ENCODE results near the gene NCAM1. TPM values are rescaled to one million over a fixed set of nuclear protein-coding genes. Genes with fewer than 3 reads are reported as not detected.

Gene NCAM1
- polyA plus RNA-seq, 1 experiment = 0.27 TPM

DNA sequence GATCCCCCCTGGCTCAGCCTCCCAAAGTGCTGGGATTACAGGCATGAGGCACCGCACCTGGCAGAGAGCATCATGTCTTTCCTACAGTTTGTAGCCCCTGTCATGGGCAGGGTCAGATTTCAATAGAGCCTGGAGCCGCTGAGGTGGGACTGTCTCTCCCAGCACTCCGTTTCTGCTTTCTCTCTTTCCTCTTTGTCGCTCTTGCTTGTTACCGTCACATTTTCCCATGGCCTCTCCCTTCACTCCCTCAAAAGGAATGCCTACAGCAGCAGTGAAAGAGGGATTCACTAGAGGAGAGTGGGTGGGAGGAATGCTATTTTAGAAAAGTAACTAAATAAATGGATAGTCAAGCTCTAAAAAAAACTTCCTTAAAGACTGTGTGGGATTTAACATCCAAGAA, 216.5 kb downstream of the NCAM1 start:
- no peak for DNase-seq (ENCODE audit: low read depth)
- Histone ChIP-seq H3K36me3 (ENCODE audit: control insufficient read depth, insufficient read depth, low read length) (no peaks in the 10 kb centered on the region), H3K4me3 (ENCODE audit: low read depth, low read length) (no peak overlapping the region), H3K27me3 (ENCODE audit: control insufficient read depth, insufficient read depth, low read length) (0 out of 2 replicates have a peak, but pooled peaks cover 2% of the 10 kb centered on the region)
- TF ChIP-seq, protein P1, sequence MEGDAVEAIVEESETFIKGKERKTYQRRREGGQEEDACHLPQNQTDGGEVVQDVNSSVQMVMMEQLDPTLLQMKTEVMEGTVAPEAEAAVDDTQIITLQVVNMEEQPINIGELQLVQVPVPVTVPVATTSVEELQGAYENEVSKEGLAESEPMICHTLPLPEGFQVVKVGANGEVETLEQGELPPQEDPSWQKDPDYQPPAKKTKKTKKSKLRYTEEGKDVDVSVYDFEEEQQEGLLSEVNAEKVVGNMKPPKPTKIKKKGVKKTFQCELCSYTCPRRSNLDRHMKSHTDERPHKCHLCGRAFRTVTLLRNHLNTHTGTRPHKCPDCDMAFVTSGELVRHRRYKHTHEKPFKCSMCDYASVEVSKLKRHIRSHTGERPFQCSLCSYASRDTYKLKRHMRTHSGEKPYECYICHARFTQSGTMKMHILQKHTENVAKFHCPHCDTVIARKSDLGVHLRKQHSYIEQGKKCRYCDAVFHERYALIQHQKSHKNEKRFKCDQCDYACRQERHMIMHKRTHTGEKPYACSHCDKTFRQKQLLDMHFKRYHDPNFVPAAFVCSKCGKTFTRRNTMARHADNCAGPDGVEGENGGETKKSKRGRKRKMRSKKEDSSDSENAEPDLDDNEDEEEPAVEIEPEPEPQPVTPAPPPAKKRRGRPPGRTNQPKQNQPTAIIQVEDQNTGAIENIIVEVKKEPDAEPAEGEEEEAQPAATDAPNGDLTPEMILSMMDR (IDR thresholded peaks at IDR 0.05; ENCODE audit: insufficient read depth, low read depth, low read length) = no peak
- CTCF ChIA-PET = no interaction called here
- POLR2A ChIA-PET = no interaction called here

DNA sequence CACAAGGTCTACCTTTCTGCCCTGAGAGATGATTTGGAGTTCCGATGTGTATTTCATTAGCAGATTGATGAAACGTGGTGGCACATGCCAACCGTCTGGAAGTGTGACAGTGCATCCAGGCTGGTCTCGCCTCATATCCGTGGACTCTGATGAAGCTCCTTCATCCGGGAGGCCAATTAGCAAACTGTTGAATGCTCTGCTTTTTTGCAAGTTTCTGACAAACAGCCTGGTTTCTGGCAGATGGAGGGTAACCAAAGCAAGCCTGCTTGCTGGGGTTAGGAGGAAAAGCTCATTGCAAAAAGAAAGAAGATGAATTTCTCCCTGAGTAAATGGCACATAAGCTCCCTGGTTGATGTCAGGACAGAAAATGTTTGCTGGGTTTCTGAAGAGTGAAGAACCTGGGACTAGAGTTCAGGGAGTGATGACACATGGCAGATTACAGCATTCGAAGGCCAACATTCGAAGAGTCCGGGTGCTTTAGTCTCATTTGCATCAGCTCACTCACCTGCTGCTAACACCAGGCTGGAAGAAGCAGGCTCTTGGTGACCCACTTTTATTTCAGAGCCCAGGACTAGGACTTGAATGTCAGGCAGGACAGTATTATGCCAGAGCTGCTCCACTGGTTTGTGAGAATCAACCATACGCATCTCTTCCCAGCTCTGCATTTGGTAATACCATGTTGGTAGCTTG, 217.3 kb downstream of the NCAM1 start:
- CTCF ChIA-PET = no interaction called here
- no peak for DNase-seq (ENCODE audit: low read depth)
- Histone ChIP-seq H3K36me3 (ENCODE audit: control insufficient read depth, insufficient read depth, low read length) (no peaks in the 10 kb centered on the region), H3K27me3 (ENCODE audit: control insufficient read depth, insufficient read depth, low read length) (0 out of 2 replicates have a peak, but pooled peaks cover 2% of the 10 kb centered on the region), H3K4me3 (ENCODE audit: low read depth, low read length) (no peak overlapping the region)
- TF ChIP-seq, protein P1 (IDR thresholded peaks at IDR 0.05; ENCODE audit: insufficient read depth, low read depth, low read length) = no peak
- POLR2A ChIA-PET = no interaction called here

DNA sequence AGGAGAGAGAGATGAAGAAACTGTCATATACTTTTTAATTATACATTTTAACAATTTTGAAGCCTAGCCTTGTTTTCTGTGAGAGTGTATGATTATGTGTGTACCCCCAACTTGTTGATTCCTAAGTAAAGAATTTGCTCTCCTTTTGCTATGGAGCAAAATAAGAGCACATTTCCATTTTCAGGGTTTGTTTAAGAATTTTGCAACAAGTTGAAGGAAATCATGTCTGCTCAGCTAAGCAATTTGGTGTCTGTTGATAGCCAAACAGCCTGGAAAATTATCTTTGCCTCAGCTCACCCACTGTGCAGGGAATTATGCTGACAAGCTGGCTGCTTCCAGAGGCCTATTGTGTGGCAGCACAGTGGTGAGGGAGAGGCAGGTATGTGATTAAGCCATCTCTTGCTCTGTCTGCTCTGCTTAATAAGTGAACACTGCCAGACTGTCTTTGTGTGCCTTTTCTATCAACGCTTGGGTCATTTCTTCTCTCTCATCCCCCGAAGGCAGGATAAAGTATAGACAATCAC, 218.0 kb downstream of the NCAM1 start:
- H3K27me3 ChIP-seq (ENCODE audit: control insufficient read depth, insufficient read depth, low read length) = 0 out of 2 replicates have a peak, but pooled peaks cover 2% of the 10 kb centered on the region
- H3K4me3 ChIP-seq (ENCODE audit: low read depth, low read length) = no peak overlapping the region
- ChIA-PET CTCF (no interaction called here), POLR2A (no interaction called here)
- H3K36me3 ChIP-seq (ENCODE audit: control insufficient read depth, insufficient read depth, low read length) = no peaks in the 10 kb centered on the region
- TF ChIP-seq, protein P1 (IDR thresholded peaks at IDR 0.05; ENCODE audit: insufficient read depth, low read depth, low read length) = no peak
- DNase-seq (ENCODE audit: low read depth) = no peak

DNA sequence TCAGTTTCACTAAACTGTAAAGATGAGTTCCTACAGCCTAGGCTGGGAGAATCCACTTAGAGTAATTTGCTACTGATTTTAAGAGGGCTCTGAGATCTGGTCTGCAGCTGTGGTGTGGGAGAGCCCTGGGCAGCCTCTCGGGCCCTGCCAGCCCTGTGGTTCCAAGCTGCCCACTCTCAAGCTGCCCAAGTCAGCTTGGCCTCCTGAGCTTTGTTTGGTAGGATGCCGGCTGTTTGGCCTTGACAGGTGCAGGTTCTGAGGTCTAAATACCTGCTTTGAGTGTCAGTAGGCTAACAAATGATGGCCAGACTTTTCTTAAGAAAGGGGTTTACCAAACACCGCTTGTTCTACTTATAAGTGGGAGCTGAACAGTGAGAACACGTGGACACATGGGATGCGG, 219.9 kb downstream of the NCAM1 start:
- POLR2A ChIA-PET = no interaction called here

DNA sequence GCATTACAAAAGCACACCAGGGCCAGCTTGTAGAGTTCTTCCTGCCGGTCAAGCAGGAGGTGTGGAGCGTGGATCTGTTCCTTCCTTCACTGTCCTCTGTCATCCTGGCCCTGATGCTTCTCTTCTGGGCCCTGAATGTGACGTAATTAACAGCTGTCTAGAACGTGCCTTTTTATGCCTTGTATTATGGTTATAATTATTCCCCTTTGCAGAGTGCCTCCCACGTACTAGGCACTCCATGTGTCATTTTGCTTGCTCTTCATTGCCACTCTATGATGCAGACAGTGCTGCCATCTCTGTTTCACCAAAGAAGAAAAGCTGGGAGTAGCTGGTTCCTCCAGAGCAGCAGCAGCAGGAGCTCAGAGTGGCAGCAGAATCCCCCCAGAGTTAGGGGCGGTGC, 221.1 kb downstream of the NCAM1 start:
- CTCF ChIA-PET = interaction anchor here (0.6 to 0.7 kb wide), 2 partner anchors 41 to 123 kb away, joined by 5 to 8 read pairs; no protein-coding TSS in a partner anchor
- DNase-seq (ENCODE audit: low read depth) = no peak
- POLR2A ChIA-PET = no interaction called here
- no peak overlapping the region for H3K4me3 ChIP-seq (ENCODE audit: low read depth, low read length)
- H3K27me3 ChIP-seq (ENCODE audit: control insufficient read depth, insufficient read depth, low read length) = 0 out of 2 replicates have a peak, but pooled peaks cover 2% of the 10 kb centered on the region
- H3K36me3 ChIP-seq (ENCODE audit: control insufficient read depth, insufficient read depth, low read length) = no peaks in the 10 kb centered on the region
- TF ChIP-seq, protein P1 (IDR thresholded peaks at IDR 0.05; ENCODE audit: insufficient read depth, low read depth, low read length) = no peak

More for the DNA sequence above, 219.9 kb downstream of the NCAM1 start:
- H3K36me3 ChIP-seq (ENCODE audit: control insufficient read depth, insufficient read depth, low read length) = no peaks in the 10 kb centered on the region
- H3K4me3 ChIP-seq (ENCODE audit: low read depth, low read length) = no peak overlapping the region
- 0 out of 2 replicates have a peak, but pooled peaks cover 2% of the 10 kb centered on the region for H3K27me3 ChIP-seq (ENCODE audit: control insufficient read depth, insufficient read depth, low read length)
- TF ChIP-seq, protein P1 (IDR thresholded peaks at IDR 0.05; ENCODE audit: insufficient read depth, low read depth, low read length) = no peak
- CTCF ChIA-PET = interaction anchor here (0.9 kb wide), 1 partner anchor 13 kb away, joined by 3 read pairs; no protein-coding TSS in a partner anchor
- no peak for DNase-seq (ENCODE audit: low read depth)
